Lung (tissue), 12 donors: ENCODE measurements around the gene SYT14. TPM values are rescaled to one million over a fixed set of nuclear protein-coding genes. Genes with fewer than 3 reads are reported as not detected.

Source experiments
- ATAC-seq: fragments of 200-7000 bp; cut with Tn5 transposase; one replicate; pipeline ENCODE4 v1.9.1; 2020; ENCODE audit warnings: moderate number of reproducible peaks; ENCODE audit not compliant: insufficient read depth, low FRiP score
- DNase-seq, 3 donors: peaks; one replicate each; pipeline ENCODE4 v3.0.0-alpha.2; 2013 to 2017
- H3K27ac ChIP-seq, 2 donors: one replicate each; pipeline ENCODE4 v1.5.1; 2013; ENCODE audit warnings: mild to moderate bottlenecking in 2 of 2, moderate library complexity in 2 of 2, control low read depth in 1 of 2, inconsistent platforms in 1 of 2, low read depth in 1 of 2, low read length in 1 of 2
- H3K27me3 ChIP-seq, 3 donors: one replicate each; pipeline ENCODE4 v1.5.1; 2013; ENCODE audit warnings: low read length in 2 of 3; ENCODE audit not compliant: control insufficient read depth in 3 of 3, insufficient read depth in 3 of 3
- H3K36me3 ChIP-seq, 4 donors: one replicate each; pipeline ENCODE4 v1.5.1; 2013; ENCODE audit warnings: low read length in 4 of 4, mild to moderate bottlenecking in 1 of 4, moderate library complexity in 1 of 4; ENCODE audit not compliant: control insufficient read depth in 4 of 4, insufficient read depth in 4 of 4
- H3K4me1 ChIP-seq, 5 donors: one replicate each; pipeline ENCODE4 v1.5.1; 2013; ENCODE audit warnings: low read length in 5 of 5, mild to moderate bottlenecking in 2 of 5, moderate library complexity in 1 of 5; ENCODE audit not compliant: control insufficient read depth in 5 of 5, insufficient read depth in 5 of 5
- H3K4me3 ChIP-seq: one replicate; pipeline ENCODE4 v1.5.1; 2013; ENCODE audit warnings: mild to moderate bottlenecking, control low read depth, moderate library complexity
- H3K9ac ChIP-seq, 2 donors: one replicate each; pipeline ENCODE4 v1.5.1; 2013; ENCODE audit warnings: low read length in 2 of 2, control low read depth in 1 of 2; ENCODE audit not compliant: insufficient read depth in 1 of 2
- H3K9me3 ChIP-seq, 4 donors: one replicate each; pipeline ENCODE4 v1.5.1; 2013; ENCODE audit warnings: low read length in 3 of 4, mild to moderate bottlenecking in 1 of 4, moderate library complexity in 1 of 4; ENCODE audit not compliant: control insufficient read depth in 4 of 4, insufficient read depth in 3 of 4
- CTCF ChIP-seq: IDR thresholded peaks from 2 replicates; pipeline ENCODE4 v1.5.1; 2012; ENCODE audit warnings: mild to moderate bottlenecking; ENCODE audit errors: control extremely low read depth, extremely low read depth
- WGBS, 2 donors: extraction: QIAGEN DNeasy Blood & Tissue Kit; methylation state at CpG; one replicate each; pipeline ENCODE4 v1.1.7; 2013; 5-methylcytosine and 5-hydroxymethylcytosine counted together
- polyA plus RNA-seq, 2 donors: library from polyadenylated mRNA; stranded (reverse); fragments of 200-250 nt; gene quantifications; one replicate each; pipeline ENCODE4 v1.2.1, GENCODE V29; 2013
- total RNA-seq, 2 donors: library from RNA; depleted of rRNA in 1 of 2; stranded (reverse); fragments of >200 nt in 1 of 2; gene quantifications; one replicate each; pipeline ENCODE4 v1.2.1, GENCODE V29; 2014 to 2021
- donor health status: control.
- donor health status: control.
- donor health status: Bipolar disorder and iron deficiency.
- donor health status: healthy.
- donor health status: DM: yes; HTN: yes; CAD: no.

SYT14 gene
- total and polyA plus RNA-seq, 4 donors: under 0.01 to 0.23 TPM; not detected in 2

GRCh38 chr1:210001751-210002150 is 63.7 kb downstream of the SYT14 start:
- Histone ChIP-seq H3K27ac (no peak overlapping the region), H3K9me3 (no peaks in the 10 kb centered on the region), H3K4me1 (no peaks in the 10 kb centered on the region), H3K36me3 (no peaks in the 10 kb centered on the region), H3K9ac (no peak overlapping the region), H3K27me3 (no peaks in the 10 kb centered on the region), H3K4me3 (no peak overlapping the region)
- no peak for TF ChIP-seq CTCF
- DNase-seq (no peak), ATAC-seq (no peak)
- WGBS, 2 donors: 54 to 76% methylated on average over 3 of the region's 3 CpGs

- Histone ChIP-seq H3K9ac (no peak overlapping the region), H3K27ac (no peak overlapping the region), H3K9me3 (no peaks in the 10 kb centered on the region), H3K36me3 (no peaks in the 10 kb centered on the region), H3K4me3 (no peak overlapping the region), H3K4me1 (no peaks in the 10 kb centered on the region), H3K27me3 (no peaks in the 10 kb centered on the region)
- 95 to 98% methylated on average over 1 of the region's 1 CpG for WGBS, 2 donors
- ATAC-seq: no peak
- DNase-seq: no peak
- TF ChIP-seq CTCF: no peak
Measured at GRCh38 chr1:210003501-210003900, 65.5 kb downstream of the SYT14 start.

GRCh38 chr1:210010161-210010560 is 72.1 kb downstream of the SYT14 start:
- no peak for TF ChIP-seq CTCF
- 85% methylated on average over 2 of the region's 2 CpGs for WGBS, 2 donors

GRCh38 chr1:210021145-210021860 is 83.3 kb downstream of the SYT14 start:
- ATAC-seq (no peak), DNase-seq (no peak)
- Histone ChIP-seq H3K4me3 (no peak overlapping the region), H3K36me3 (no peaks in the 10 kb centered on the region), H3K9ac (no peak overlapping the region), H3K9me3 (no peaks in the 10 kb centered on the region), H3K27me3 (no peaks in the 10 kb centered on the region), H3K27ac (no peak overlapping the region), H3K4me1 (no peaks in the 10 kb centered on the region)
- no peak for TF ChIP-seq CTCF
- 89 to 92% methylated on average over 4 of the region's 4 CpGs for WGBS, 2 donors

More at GRCh38 chr1:210010161-210010560, 72.1 kb downstream of the SYT14 start:
- Histone ChIP-seq H3K4me1 (no peaks in the 10 kb centered on the region), H3K4me3 (no peak overlapping the region), H3K27me3 (no peaks in the 10 kb centered on the region), H3K36me3 (no peaks in the 10 kb centered on the region), H3K27ac (no peak overlapping the region), H3K9me3 (no peaks in the 10 kb centered on the region), H3K9ac (no peak overlapping the region)
- ATAC-seq (no peak), DNase-seq (no peak)
